Duodenal mucosa (tissue), 2 donors: ENCODE results near the gene UBE2L3.
A peak's percentile ranks its signal among the peaks of the same experiment; 100 is the strongest.

Source experiments
- H3K27ac ChIP-seq: one replicate; pipeline ENCODE4 v1.7.0; 2013; ENCODE audit warnings: low read depth, low read length
- H3K27me3 ChIP-seq, 2 donors: one replicate each; pipeline ENCODE4 v1.7.0; 2013; ENCODE audit warnings: low read length in 2 of 2, control low read depth in 1 of 2; ENCODE audit not compliant: insufficient read depth in 2 of 2, control insufficient read depth in 1 of 2
- H3K36me3 ChIP-seq, 2 donors: one replicate each; pipeline ENCODE4 v1.7.0; 2013; ENCODE audit warnings: low read length in 2 of 2, control low read depth in 1 of 2; ENCODE audit not compliant: insufficient read depth in 2 of 2, control insufficient read depth in 1 of 2
- H3K4me1 ChIP-seq, 2 donors: one replicate each; pipeline ENCODE4 v1.7.0; 2013; ENCODE audit warnings: low read length in 2 of 2, control low read depth in 1 of 2; ENCODE audit not compliant: insufficient read depth in 2 of 2, control insufficient read depth in 1 of 2
- H3K4me3 ChIP-seq, 2 donors: one replicate each; pipeline ENCODE4 v1.7.0; 2013; ENCODE audit warnings: low read length in 2 of 2, low read depth in 1 of 2
- H3K9ac ChIP-seq, 2 donors: one replicate each; pipeline ENCODE4 v1.7.0; 2013; ENCODE audit warnings: low read length in 2 of 2, low read depth in 1 of 2
- H3K9me3 ChIP-seq, 2 donors: one replicate each; pipeline ENCODE4 v1.7.0; 2013; ENCODE audit warnings: low read length in 2 of 2, control low read depth in 1 of 2; ENCODE audit not compliant: control insufficient read depth in 1 of 2

UBE2L3 gene

GRCh38 chr22:21629255-21630149 lies 62.0 kb downstream of the UBE2L3 start, which contains the start of gene YDJC:
Gene YDJC, minus strand, starts transcription at chr22:21630022. Its CDS starts 8 bp downstream, at chr22:21630014.
- H3K4me1 ChIP-seq: peaks cover 12% of the 10 kb centered on the region in 2 donors
- H3K36me3 ChIP-seq: peaks cover 4 to 16% of the 10 kb centered on the region in 2 donors
- peak within 1 kb of the TSS; percentile 70 to 79 for H3K9ac ChIP-seq
- no peaks in the 10 kb centered on the region for H3K9me3 ChIP-seq
- H3K27ac ChIP-seq: peak within 1 kb of the TSS; percentile 64
- H3K27me3 ChIP-seq: no peaks in the 10 kb centered on the region
- peak within 1 kb of the TSS; percentile 77 to 94 for H3K4me3 ChIP-seq

- no peak overlapping the region for H3K27ac ChIP-seq
- no peaks in the 10 kb centered on the region for H3K27me3 ChIP-seq
- peaks cover 5 to 12% of the 10 kb centered on the region in 2 donors for H3K4me1 ChIP-seq
- H3K9ac ChIP-seq: no peak overlapping the region
- H3K9me3 ChIP-seq: no peaks in the 10 kb centered on the region
- peaks cover 4 to 16% of the 10 kb centered on the region in 2 donors for H3K36me3 ChIP-seq
- no peak overlapping the region for H3K4me3 ChIP-seq
Measured at GRCh38 chr22:21631025-21631424, 63.5 kb downstream of the UBE2L3 start.

DNA sequence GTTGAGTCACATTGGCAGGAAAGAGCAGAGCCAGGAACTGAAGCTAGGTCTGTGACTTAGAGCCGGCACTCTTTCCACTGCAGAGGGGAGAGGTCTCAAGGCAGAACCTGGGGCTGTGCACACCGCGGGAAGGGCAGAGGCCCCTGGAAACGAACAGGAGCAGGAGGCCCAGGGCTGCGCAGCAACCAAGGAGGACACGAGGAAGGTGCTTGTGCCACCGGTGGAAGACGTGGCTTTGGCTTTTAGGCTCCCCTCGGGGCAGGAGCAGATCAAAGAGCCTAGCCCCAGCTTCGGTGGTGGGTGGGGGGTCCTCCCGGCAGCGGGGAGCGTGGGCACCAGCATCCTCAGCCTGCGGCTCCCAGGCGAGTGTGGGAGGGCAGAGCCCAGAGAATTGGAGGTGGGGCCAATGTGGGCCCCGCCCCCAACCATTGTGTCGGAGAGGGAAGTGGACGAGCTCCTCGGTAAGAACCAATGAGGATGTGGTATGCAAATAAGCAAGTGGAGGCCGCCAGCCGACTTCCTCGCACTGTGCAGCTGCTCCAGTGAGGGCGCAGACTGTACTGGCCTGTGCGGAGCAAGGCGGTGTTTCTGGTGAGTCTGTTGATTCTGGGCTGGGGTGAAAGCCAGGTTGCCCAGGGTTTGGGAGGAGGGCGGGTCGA lies 64.9 kb downstream of the UBE2L3 start, which contains the start of gene CCDC116:
Gene CCDC116 (plus strand): TSS at position 524 of the 659 bp plus-strand sequence. CDS start 422 bp downstream, outside the sequence.
- Histone ChIP-seq H3K27ac (no peak within 1 kb of the TSS), H3K4me3 (no peak within 1 kb of the TSS), H3K9ac (no peak within 1 kb of the TSS), H3K4me1 (peaks cover 5 to 12% of the 10 kb centered on the region in 2 donors), H3K27me3 (no peaks in the 10 kb centered on the region), H3K36me3 (peaks cover 4 to 8% of the 10 kb centered on the region in 2 donors), H3K9me3 (no peaks in the 10 kb centered on the region)

GRCh38 chr22:21632931-21633330 lies 65.4 kb downstream of the UBE2L3 start:
- Histone ChIP-seq H3K27me3 (no peaks in the 10 kb centered on the region), H3K9ac (no peak overlapping the region), H3K9me3 (no peaks in the 10 kb centered on the region), H3K36me3 (peaks cover 4% of the 10 kb centered on the region in 2 donors), H3K4me3 (no peak overlapping the region), H3K4me1 (peaks cover 5 to 11% of the 10 kb centered on the region in 2 donors), H3K27ac (no peak overlapping the region)

DNA sequence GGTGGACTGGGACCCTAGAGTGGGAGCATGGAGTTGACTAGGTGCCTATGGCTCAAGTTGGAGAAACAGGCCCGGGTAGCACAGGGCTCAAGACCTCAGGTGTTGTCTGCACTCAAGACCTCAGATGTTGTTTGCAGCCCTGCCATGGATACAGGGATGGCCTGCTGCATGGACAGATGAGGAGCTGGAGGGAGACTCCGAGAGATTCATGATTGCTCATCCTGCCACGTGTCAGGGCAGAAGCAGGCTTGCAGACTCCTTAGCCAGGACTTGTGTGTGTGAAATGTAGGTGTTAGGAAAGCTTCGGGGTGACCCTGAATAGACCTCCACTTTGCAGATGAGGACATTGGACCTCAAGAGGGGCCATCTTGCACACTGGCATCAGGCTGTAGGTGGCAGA lies 66.0 kb downstream of the UBE2L3 start:
- no peaks in the 10 kb centered on the region for H3K36me3 ChIP-seq
- no peak overlapping the region for H3K27ac ChIP-seq
- H3K27me3 ChIP-seq: no peaks in the 10 kb centered on the region
- H3K4me1 ChIP-seq: peaks cover under 1 to 6% of the 10 kb centered on the region in 2 donors
- H3K9ac ChIP-seq: no peak overlapping the region
- no peak overlapping the region for H3K4me3 ChIP-seq
- H3K9me3 ChIP-seq: no peaks in the 10 kb centered on the region

- Histone ChIP-seq H3K9me3 (no peaks in the 10 kb centered on the region), H3K4me3 (no peak overlapping the region), H3K36me3 (no peaks in the 10 kb centered on the region), H3K4me1 (peaks cover 0 to 3% of the 10 kb centered on the region in 2 donors), H3K27me3 (no peaks in the 10 kb centered on the region), H3K27ac (no peak overlapping the region), H3K9ac (no peak overlapping the region)
Measured at GRCh38 chr22:21634081-21634480, 66.6 kb downstream of the UBE2L3 start.

- no peaks in the 10 kb centered on the region for H3K9me3 ChIP-seq
- H3K27me3 ChIP-seq: no peaks in the 10 kb centered on the region
- no peak overlapping the region for H3K4me3 ChIP-seq
- no peaks in the 10 kb centered on the region for H3K4me1 ChIP-seq
- no peak overlapping the region for H3K9ac ChIP-seq
- H3K36me3 ChIP-seq: no peaks in the 10 kb centered on the region
- H3K27ac ChIP-seq: no peak overlapping the region
Measured at GRCh38 chr22:21634844-21635243, 67.3 kb downstream of the UBE2L3 start.

GRCh38 chr22:21635771-21636510 lies 68.4 kb downstream of the UBE2L3 start:
- Histone ChIP-seq H3K9me3 (no peaks in the 10 kb centered on the region), H3K4me1 (peaks cover 1 to 2% of the 10 kb centered on the region in 2 donors), H3K27me3 (no peaks in the 10 kb centered on the region), H3K4me3 (no peak overlapping the region), H3K9ac (no peak overlapping the region), H3K27ac (no peak overlapping the region), H3K36me3 (no peaks in the 10 kb centered on the region)

GRCh38 chr22:21636629-21637218 lies 69.2 kb downstream of the UBE2L3 start:
- no peak overlapping the region for H3K9ac ChIP-seq
- no peaks in the 10 kb centered on the region for H3K9me3 ChIP-seq
- no peak overlapping the region for H3K27ac ChIP-seq
- H3K27me3 ChIP-seq: no peaks in the 10 kb centered on the region
- H3K36me3 ChIP-seq: no peaks in the 10 kb centered on the region
- peaks cover 9% of the 10 kb centered on the region in 2 donors for H3K4me1 ChIP-seq
- no peak overlapping the region for H3K4me3 ChIP-seq
